ENCODE data around the gene CFAP299.

Gene CFAP299

GRCh38 chr4:80873571-80873970 lies 538.0 kb downstream of the CFAP299 start:
- no peak for DNase-seq

- DNase-seq, result no peak
These were observed 539.4 kb downstream of the CFAP299 start for GRCh38 chr4:80874979-80875378.

- DNase-seq, result no peak
These were observed 540.1 kb downstream of the CFAP299 start for GRCh38 chr4:80875642-80876041.

GRCh38 chr4:80876810-80877209 lies 541.3 kb downstream of the CFAP299 start:
- no peak for DNase-seq

GRCh38 chr4:80878218-80878617 lies 542.7 kb downstream of the CFAP299 start:
- no peak for DNase-seq

- no peak for DNase-seq
These were observed 562.2 kb downstream of the CFAP299 start for GRCh38 chr4:80897537-80898303.

GRCh38 chr4:80900908-80901307 lies 565.4 kb downstream of the CFAP299 start:
- DNase-seq, result no peak

- DNase-seq, result no peak
These were observed 567.5 kb downstream of the CFAP299 start for GRCh38 chr4:80903020-80903419.

- DNase-seq, result no peak
These were observed 574.4 kb downstream of the CFAP299 start for GRCh38 chr4:80909938-80910337.

- DNase-seq, result no peak
These were observed 575.9 kb downstream of the CFAP299 start for GRCh38 chr4:80911458-80911857.

- no peak for DNase-seq
These were observed 576.8 kb downstream of the CFAP299 start for GRCh38 chr4:80912350-80912749.

- no peak for DNase-seq
These were observed 577.9 kb downstream of the CFAP299 start for GRCh38 chr4:80913381-80913780.

- no peak for DNase-seq
These were observed 581.2 kb downstream of the CFAP299 start for GRCh38 chr4:80916770-80917169.

- no peak for DNase-seq
These were observed 582.5 kb downstream of the CFAP299 start for GRCh38 chr4:80918004-80918403.

GRCh38 chr4:80921441-80921840 lies 585.9 kb downstream of the CFAP299 start:
- DNase-seq, result no peak

- DNase-seq, result no peak
These were observed 587.4 kb downstream of the CFAP299 start for GRCh38 chr4:80922941-80923340.

- no peak for DNase-seq
These were observed 589.8 kb downstream of the CFAP299 start for GRCh38 chr4:80925293-80925692.

GRCh38 chr4:80926446-80926845 lies 590.9 kb downstream of the CFAP299 start:
- no peak for DNase-seq

GRCh38 chr4:80926891-80927290 lies 591.4 kb downstream of the CFAP299 start:
- no peak for DNase-seq

GRCh38 chr4:80927420-80927819 lies 591.9 kb downstream of the CFAP299 start:
- DNase-seq, result no peak

GRCh38 chr4:80931631-80932081 lies 596.1 kb downstream of the CFAP299 start:
- no peak for DNase-seq

GRCh38 chr4:80948141-80948540 lies 612.6 kb downstream of the CFAP299 start:
- no peak for DNase-seq

GRCh38 chr4:80948995-80949394 lies 613.5 kb downstream of the CFAP299 start:
- DNase-seq, result no peak

- no peak for DNase-seq
These were observed 620.9 kb downstream of the CFAP299 start for GRCh38 chr4:80956421-80956820.

GRCh38 chr4:80963051-80963450 lies 627.5 kb downstream of the CFAP299 start:
- DNase-seq, result no peak

All from stimulated activated CD4-positive, alpha-beta T cell treated with anti-CD3 and anti-CD28 coated beads, Interleukin-4, amount 100 ng/mL, for 4 hours (primary cell).